C4-2B (cell line): ENCODE measurements around the gene CCDC82.

Source experiments
- ZFX ChIP-seq: fragments of 450-650 bp; IDR thresholded peaks from 2 replicates; pipeline ENCODE4 v1.6.1; 2017
- TF ChIP-seq, protein P1 (sequence below): fragments of 450-650 bp; conservative IDR thresholded peaks from 2 replicates; pipeline ENCODE4 v1.5.1; 2017; ENCODE audit warnings: mild to moderate bottlenecking

DNA sequence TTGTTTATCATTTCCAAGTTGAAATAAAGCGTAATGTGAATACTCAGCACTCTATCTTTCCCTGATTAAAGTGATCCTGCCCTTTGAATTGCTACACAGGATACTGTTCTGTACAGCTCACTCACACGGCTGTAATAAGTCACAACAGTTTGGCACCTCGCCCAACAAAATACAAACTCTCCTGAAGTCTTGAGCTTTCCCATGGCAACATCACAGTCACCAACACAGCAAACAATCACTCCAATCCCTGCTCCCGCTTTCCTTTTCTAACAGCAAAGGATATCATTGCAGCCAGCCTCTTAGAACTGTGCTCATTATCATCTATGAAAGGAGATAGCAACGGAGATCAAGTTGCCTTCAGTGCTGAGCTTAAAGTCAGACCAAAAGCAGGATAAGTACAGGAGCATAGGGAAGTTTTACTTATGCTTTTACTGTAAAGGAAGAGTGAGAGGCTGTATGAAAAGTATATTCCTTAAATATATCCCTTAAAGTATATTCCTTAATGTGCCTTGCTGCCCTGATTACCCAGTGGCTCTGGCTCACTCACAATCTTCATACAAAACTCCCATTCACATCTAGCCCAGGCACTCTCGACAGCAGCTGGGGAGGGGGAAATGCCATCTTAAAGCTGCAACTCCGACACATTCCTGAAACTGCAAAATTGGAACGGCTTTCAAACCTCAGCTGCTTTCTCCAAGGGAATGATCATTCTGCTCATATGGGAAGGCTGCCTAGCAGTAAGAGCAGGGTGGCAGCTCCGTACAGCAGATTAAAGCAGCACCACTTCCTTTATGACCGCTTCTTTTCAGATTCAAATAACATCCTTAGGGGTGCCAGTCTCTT is 82.6 kb downstream of the CCDC82 start:
- TF ChIP-seq, protein P1, sequence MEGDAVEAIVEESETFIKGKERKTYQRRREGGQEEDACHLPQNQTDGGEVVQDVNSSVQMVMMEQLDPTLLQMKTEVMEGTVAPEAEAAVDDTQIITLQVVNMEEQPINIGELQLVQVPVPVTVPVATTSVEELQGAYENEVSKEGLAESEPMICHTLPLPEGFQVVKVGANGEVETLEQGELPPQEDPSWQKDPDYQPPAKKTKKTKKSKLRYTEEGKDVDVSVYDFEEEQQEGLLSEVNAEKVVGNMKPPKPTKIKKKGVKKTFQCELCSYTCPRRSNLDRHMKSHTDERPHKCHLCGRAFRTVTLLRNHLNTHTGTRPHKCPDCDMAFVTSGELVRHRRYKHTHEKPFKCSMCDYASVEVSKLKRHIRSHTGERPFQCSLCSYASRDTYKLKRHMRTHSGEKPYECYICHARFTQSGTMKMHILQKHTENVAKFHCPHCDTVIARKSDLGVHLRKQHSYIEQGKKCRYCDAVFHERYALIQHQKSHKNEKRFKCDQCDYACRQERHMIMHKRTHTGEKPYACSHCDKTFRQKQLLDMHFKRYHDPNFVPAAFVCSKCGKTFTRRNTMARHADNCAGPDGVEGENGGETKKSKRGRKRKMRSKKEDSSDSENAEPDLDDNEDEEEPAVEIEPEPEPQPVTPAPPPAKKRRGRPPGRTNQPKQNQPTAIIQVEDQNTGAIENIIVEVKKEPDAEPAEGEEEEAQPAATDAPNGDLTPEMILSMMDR, result no peak
- TF ChIP-seq ZFX, result no peak
